Measurements from ENCODE around the gene NHEJ1. TPM values are rescaled to one million over a fixed set of nuclear protein-coding genes. Genes with fewer than 3 reads are reported as not detected.

The NHEJ1 gene
- total and polyA plus RNA-seq, 2 of the 13 experiments (the other 11 are each of a cell fraction or from before 2014, with no cell fraction given), result 30.0 to 30.7 TPM

DNA sequence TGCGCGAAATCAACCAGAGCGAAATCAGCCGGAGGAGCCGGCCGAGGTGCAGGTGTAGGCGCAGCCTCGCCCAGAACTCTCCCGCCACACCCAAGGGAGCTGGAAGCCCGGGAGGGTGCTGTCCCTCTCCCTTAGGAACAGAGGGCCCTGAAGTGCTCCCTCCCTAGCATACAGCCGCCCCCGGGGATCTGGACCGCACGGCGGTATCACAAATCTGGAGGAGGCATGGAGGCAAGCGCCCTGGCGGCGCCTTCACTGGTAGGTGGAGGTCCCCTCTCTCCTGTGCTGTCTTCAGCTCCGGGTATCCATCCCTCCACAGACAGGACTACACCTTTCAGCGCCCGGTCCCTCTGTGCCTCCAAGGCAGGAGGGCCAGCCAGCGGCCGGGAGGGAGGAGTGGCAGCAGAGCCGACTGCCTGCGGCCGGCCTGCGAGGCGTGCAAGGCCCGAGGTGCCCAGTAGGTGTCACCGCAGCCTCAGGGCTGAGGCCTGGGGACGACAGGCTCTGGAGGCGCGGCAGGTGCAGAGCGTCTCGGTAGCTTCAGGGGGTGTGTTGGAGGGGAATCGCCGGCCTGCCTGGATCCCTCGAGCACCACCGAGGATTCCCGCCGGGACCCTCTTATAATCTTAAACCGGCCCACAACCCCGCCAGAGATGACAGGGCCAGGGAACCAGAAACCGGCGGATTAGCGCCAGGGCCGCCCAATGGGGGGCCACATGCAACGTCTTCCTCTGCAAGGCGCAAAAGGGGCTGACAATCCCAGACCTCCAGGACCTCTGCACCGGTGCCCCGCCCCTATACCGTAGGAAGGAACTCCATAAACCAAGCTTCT is 102.7 kb downstream of the NHEJ1 start (continued):
- no peak for TF ChIP-seq SKIL (CRISPR knock-in tag; IDR thresholded peaks at IDR 0.05; ENCODE audit: borderline replicate concordance)
- no peak for TF ChIP-seq ZSCAN20 (CRISPR knock-in tag; IDR thresholded peaks at IDR 0.05; ENCODE audit: borderline replicate concordance)
- TF ChIP-seq NFRKB (IDR thresholded peaks at IDR 0.05), result no peak
- TF ChIP-seq HNRNPH1 (optimal IDR thresholded peaks at IDR 0.05; ENCODE audit: low read depth, low read length), result no peak
- TF ChIP-seq ZNF296 (CRISPR knock-in tag; conservative IDR thresholded peaks at IDR 0.05), result no peak
- TF ChIP-seq SMARCE1 (IDR thresholded peaks at IDR 0.05; ENCODE audit: borderline replicate concordance), result no peak
- TF ChIP-seq ATRX (CRISPR knock-in tag; IDR thresholded peaks at IDR 0.05; ENCODE audit: borderline replicate concordance), result no peak
- no peak; the same call in 1 of the 2 replicates for TF ChIP-seq ZNF546 (CRISPR knock-in tag; conservative IDR thresholded peaks at IDR 0.05)
- TF ChIP-seq ZNF563 (CRISPR knock-in tag; IDR thresholded peaks at IDR 0.05), result peak; percentile 71
- TF ChIP-seq SRSF4 (IDR thresholded peaks at IDR 0.05; ENCODE audit: low read depth, low read length, poor library complexity, severe bottlenecking), result no peak
- no peak for TF ChIP-seq ZFAT (CRISPR knock-in tag; conservative IDR thresholded peaks at IDR 0.05)
- no peak for TF ChIP-seq CENPBD1 (CRISPR knock-in tag; IDR thresholded peaks at IDR 0.05; ENCODE audit: borderline replicate concordance, low read depth)
- TF ChIP-seq, protein P1, sequence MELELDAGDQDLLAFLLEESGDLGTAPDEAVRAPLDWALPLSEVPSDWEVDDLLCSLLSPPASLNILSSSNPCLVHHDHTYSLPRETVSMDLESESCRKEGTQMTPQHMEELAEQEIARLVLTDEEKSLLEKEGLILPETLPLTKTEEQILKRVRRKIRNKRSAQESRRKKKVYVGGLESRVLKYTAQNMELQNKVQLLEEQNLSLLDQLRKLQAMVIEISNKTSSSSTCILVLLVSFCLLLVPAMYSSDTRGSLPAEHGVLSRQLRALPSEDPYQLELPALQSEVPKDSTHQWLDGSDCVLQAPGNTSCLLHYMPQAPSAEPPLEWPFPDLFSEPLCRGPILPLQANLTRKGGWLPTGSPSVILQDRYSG (CRISPR knock-in tag; IDR thresholded peaks at IDR 0.05), result no peak
- no peak for TF ChIP-seq TFDP1 (CRISPR knock-in tag; IDR thresholded peaks at IDR 0.05; ENCODE audit: borderline replicate concordance)
- TF ChIP-seq GLI4 (CRISPR knock-in tag; IDR thresholded peaks at IDR 0.05; ENCODE audit: borderline replicate concordance), result 0 out of 2 replicates have a peak, but pooled peaks have one; percentile 14
- peak; percentile 78; the same call in 1 of the 2 replicates for TF ChIP-seq SPEN (CRISPR knock-in tag; IDR thresholded peaks at IDR 0.05; ENCODE audit: low read depth)
- TF ChIP-seq NKX3-1 (CRISPR knock-in tag; IDR thresholded peaks at IDR 0.05), result 0 out of 2 replicates have a peak, but pooled peaks have one; percentile 20
- peak; percentile 22 for TF ChIP-seq ZNF883 (CRISPR knock-in tag; IDR thresholded peaks at IDR 0.05; ENCODE audit: not compliant biosample characterization)
- peak; percentile 70 for TF ChIP-seq MED1 (CRISPR knock-in tag; IDR thresholded peaks at IDR 0.05)
- TF ChIP-seq SMARCC2 (IDR thresholded peaks at IDR 0.05), result no peak
- TF ChIP-seq ZNF746 (CRISPR knock-in tag; IDR thresholded peaks at IDR 0.05), result no peak
- no peak for TF ChIP-seq EEA1 (CRISPR knock-in tag; IDR thresholded peaks at IDR 0.05; ENCODE audit: borderline replicate concordance)
- no peak for TF ChIP-seq ZNF530 (CRISPR knock-in tag; IDR thresholded peaks at IDR 0.05; ENCODE audit: low read depth)

All from HepG2 (cell line).